ENCODE measurements around the gene SMYD3.
A peak's percentile ranks its signal among the peaks of the same experiment; 100 is the strongest.
"Not testable (repeated sequence)": the region's sequence is repeated elsewhere in the genome, so short reads cannot be mapped to it uniquely, and the experiment has no call there.

The SMYD3 gene

DNA sequence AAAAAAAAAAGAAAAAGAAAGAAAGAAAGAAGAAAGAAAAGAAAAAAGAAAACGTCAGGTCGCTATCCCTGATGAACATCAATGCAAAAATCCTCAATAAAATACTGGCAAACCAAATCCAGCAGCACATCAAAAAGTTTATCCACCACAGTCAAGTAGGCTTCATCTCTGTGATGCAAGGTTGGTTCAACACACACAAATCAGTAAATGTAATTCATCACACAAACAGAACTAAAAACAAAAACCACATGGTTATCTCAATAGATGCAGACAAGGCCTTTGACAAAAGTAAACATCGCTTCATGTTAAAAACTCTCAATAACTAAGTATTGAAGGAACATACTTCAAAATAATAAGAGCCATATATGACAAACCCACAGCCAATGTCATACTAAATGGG, 779.0 kb downstream of the SMYD3 start:
- DNase-seq (ENCODE audit: low read depth); H3K4me3 ChIP-seq (ENCODE audit: low read depth, low read length): not testable (repeated sequence)

DNA sequence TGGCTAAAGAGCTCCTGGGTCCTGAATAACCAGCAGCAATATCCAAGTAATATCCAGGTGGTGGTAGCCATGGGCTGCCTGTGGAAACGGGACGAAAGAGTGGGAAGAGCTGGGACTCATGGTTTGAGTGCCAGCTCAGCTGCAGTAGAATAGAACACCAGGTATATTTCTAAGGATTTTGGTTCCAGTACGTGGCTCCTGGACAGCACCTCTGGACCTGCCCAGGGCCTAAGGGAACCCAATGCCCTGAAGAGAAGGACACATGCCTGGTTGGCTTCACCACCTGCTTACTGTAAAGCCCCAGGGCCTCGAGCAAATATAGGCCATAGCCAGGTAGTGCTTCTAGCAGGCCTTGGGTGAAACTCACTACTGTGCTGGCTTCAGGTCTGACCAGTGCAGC, 785.6 kb downstream of the SMYD3 start:
- no peak for DNase-seq (ENCODE audit: low read depth)
- no peak overlapping the region for H3K4me3 ChIP-seq (ENCODE audit: low read depth, low read length)

DNA sequence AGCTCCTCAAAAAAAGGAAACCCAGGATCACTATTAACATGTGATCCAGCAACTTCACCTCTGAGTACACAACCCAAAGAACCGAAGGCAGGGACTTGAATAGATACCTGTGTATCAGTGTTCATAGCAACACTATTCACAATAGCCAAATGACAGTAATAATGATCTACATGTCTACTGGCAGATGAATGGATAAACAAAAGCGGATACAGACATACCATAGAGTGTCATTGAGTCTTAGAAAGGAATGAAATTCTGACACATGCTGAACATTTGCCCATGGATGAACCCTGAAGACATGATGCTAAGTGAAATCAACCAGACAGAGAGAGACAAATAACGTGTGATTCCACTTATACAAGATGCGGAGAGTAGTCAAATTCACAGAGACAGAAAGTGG, 788.1 kb downstream of the SMYD3 start:
- H3K4me3 ChIP-seq (ENCODE audit: low read depth, low read length), result no peak overlapping the region
- no peak for DNase-seq (ENCODE audit: low read depth)

DNA sequence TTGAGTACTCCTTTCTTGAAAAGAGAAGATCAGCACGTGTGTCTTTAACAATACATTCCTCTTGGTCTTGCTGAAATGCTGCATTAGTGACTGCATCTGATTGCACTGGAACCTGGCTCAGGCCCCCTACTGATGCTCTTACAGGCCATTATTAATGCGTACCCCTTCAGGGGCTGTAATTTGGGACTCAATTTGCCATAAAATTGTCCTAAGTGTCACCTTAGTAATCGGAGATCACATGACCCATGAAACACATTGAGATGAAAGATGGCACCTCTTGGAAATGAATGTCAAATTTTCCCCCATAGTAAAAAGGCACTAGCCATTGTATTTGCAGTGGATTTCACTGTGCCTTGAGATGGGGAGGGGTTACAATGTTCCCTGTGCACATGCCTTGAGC, 789.0 kb downstream of the SMYD3 start:
- DNase-seq (ENCODE audit: low read depth), result no peak
- H3K4me3 ChIP-seq (ENCODE audit: low read depth, low read length), result no peak overlapping the region

DNA sequence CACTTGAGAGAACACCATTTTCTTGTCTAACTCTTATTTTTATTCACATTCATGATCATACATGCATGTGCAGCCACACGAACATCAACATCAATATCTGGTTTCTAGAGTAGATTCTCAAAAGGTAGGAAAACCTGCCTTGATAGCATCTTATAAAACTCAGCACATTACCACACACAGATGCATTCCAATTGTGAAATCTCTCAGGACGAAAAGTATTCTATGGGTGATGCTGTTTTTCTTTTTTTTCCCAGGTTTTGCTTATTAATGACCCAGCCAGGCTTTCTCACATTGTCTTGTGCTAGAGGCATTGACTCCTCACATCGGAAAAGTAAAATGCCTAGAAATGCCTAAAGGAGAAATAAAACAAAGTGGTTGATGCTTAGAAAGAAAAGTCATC, 789.5 kb downstream of the SMYD3 start:
- no peak for DNase-seq (ENCODE audit: low read depth)
- no peak overlapping the region for H3K4me3 ChIP-seq (ENCODE audit: low read depth, low read length)

DNA sequence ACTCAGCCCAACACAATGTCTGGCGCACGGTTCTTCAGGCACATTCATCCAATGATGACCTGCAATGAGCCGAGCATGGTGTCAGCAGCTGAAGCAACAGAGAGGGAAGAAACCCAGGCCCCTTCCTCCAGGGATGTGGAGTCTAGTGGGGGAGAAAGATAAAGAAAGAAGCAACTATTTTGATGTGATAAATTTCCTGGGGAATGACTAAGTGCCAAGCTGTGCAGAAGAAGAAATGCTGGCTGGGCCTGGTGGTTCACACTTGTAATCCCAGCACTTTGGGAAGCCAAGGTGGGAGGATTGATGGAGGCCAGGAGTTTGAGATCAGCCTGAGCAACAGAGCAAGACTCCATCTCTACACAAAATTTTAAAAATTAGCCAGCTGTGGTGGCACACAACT, 790.5 kb downstream of the SMYD3 start:
- no peak for DNase-seq (ENCODE audit: low read depth)
- no peak overlapping the region for H3K4me3 ChIP-seq (ENCODE audit: low read depth, low read length)

DNA sequence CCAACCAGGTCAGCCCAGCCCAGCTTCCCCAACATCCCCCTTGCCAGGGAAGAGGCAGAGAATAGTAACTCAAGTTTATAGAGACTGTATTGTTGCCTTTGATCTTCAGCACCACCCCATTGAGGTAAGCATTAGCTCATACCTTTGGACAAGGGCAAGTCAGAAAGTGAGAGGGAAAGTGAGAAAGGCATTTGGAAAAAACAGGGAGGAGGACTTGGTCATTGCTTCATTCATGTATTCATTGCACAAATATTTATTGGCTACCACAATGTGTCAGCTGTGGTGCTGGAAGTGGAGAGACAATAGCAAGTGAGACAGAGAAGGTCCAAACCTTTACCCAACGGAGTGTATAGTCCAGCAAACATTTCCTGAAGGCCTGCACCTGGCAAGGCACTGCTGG, 791.1 kb downstream of the SMYD3 start:
- DNase-seq (ENCODE audit: low read depth), result peak; percentile 73

DNA sequence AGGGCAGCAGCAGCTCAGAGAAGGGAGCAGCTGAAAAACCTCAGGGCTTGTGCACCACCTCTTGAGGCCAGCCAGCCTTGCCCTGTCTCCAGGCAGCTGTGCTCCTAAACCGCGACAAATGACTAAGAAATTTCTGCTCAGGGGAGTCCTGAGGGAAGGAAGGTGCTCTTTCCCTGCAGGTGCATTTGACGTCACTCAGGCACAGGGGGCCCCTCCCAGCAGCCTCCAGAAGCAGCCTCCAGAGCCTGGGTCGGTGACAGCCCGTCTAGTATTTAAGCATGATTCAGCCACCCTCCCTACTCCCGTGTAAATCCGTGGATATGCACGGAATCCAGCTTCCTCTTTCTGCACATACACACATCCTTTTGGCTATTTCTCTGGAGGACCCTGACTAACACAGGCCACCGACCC, 791.8 kb downstream of the SMYD3 start:
- peak; percentile 14 for DNase-seq (ENCODE audit: low read depth)

More for the DNA sequence above, 791.1 kb downstream of the SMYD3 start:
- no peak overlapping the region for H3K4me3 ChIP-seq (ENCODE audit: low read depth, low read length)

DNA sequence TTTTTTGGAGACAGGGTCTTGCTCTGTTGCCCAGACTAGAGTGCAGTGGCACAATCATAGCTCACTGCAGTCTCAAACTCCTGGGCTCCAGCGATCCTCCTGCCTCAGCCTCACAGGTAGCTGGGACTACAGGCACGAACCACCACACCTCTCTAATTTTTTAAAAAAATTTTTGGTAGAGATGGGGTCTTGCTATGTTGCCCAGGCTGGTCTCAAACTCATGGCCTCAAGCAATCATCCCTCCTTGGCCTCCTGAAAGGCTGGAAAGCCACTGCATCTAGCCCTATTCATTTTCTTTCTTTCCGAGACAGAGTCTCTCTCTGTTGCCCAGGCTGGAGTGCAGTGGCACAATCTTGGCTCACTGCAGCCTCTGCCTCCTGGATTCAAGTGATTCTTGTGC, 793.1 kb downstream of the SMYD3 start:
- not testable (repeated sequence) for DNase-seq (ENCODE audit: low read depth)

More for the DNA sequence above, 791.8 kb downstream of the SMYD3 start:
- H3K4me3 ChIP-seq (ENCODE audit: low read depth, low read length), result no peak overlapping the region

DNA sequence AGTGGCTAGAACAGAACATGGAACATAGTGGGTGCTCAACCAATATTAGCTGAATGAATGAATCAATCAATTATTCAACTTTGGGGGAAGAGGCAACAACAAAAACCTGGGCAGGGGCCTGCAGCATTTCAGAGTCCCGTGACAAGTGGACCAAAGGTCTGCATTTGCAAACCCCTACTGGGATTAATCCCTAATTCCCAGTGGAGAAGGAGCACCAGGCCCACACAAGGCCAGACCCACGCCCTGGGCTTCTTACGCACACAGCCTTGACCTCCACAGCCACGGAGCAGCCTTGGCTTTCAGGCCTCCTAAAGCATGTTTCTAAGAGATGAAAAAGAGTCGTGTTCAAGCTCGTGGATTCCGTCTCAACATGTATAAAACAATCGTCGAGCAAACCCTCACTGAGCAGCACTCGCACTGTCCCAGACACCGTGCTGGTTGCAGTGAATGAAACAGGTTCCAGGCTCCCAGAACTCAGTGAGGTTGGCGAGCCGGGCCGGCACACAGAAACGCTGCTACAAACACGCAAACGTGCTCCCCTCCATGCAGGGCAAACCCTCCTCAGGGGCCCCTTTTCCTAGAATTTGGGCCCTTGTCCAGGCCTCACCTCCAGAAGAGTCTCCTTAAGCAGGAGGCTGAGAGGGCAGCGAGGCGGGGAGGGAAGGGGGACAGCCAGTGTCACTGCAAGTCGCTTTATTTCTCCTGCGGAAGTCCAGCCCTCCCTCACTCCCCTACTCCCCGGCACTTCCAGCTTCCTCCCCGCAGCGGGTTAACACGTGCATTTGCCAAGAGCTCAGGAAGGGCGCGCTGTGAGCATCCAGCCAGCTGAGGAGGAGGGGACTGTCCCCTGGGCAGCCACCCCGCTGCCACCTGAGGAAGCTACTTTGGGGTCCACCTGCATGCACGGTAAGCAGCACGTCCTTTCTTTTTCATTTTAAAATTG, 795.8 kb downstream of the SMYD3 start:
- no peak overlapping the region for H3K4me3 ChIP-seq (ENCODE audit: low read depth, low read length)
- no peak for DNase-seq (ENCODE audit: low read depth)

More for the DNA sequence above, 793.1 kb downstream of the SMYD3 start:
- H3K4me3 ChIP-seq (ENCODE audit: low read depth, low read length), result not testable (repeated sequence)

DNA sequence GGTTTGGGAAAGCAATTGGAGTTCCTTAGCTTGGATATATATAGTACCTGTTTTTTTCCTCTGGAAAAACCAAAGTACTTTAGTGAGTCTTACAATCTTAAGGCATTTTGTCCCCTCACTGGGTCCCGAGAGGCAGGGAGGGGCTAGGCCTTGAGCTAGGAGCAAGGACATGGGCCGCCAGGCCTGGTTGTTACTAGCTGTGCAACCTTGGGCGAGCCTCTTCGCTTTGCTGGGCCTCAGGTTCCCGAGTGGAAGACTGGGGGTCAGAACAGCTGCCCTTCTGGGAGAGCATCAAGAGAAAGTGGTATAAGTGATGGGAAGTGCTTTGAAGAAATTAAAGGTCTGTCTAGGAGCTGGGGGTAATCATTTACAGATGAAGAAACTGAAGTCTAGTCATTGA, 799.1 kb downstream of the SMYD3 start:
- no peak for DNase-seq (ENCODE audit: low read depth)
- no peak overlapping the region for H3K4me3 ChIP-seq (ENCODE audit: low read depth, low read length)

DNA sequence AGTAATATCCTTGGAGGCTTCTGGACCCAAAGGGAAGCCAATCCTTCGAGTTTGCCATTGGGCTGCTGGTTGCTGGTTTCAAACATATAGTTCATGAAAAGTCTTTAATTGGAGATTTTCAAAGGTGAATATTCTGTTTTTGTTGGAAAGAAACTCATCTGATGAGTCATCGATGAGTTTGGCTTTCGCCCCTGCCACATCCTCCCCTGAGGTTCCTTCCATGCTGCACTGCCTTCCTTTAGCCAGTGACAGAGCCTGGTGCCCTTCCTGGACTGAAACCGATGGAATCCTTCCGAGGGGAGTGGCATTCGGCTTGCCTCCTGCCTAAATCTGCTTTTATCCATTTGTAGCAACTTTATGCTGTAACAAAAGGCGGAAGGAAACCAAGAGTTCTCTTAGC, 802.3 kb downstream of the SMYD3 start:
- no peak overlapping the region for H3K4me3 ChIP-seq (ENCODE audit: low read depth, low read length)
- no peak for DNase-seq (ENCODE audit: low read depth)

DNA sequence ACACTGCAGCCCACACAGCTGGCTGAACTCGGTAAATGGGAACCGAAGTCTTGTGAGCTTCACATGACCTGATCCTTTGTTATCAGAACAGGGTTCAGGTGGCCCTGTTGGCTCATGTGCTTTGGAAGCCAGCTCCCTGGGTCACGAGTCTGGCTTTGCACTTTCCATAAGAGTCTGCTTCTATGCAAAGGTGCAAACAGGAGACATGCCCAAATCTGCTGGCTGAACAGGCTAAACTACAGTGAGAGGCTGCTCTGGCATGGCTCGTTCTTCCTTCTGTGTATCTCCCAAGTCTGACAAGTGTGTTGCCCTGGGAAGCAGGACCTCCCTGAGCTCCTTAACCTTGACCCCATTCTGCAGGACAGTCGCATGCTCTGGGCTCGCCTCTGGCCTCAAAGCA, 802.7 kb downstream of the SMYD3 start:
- no peak for DNase-seq (ENCODE audit: low read depth)

DNA sequence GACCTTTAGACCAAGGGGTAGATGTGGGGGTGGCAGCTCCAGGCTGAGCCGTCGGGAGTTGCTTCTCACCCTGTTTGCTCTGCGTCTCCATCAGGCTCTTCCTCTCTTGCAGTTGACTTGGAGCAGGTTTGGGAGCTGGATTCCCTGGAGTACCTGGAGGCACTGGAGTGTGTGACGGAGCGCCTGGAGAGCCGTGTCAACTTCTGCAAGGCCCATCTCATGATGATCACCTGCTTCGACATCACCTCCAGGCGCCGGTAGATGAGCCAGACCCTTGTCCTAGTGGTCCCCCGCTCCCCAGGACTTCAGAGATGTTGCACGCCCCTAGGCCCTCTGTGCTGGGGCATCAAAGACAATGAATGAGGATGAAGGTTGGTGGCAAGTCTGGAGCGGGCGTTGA, 804.7 kb downstream of the SMYD3 start:
- DNase-seq (ENCODE audit: low read depth), result no peak
- no peak overlapping the region for H3K4me3 ChIP-seq (ENCODE audit: low read depth, low read length)

More for the DNA sequence above, 802.7 kb downstream of the SMYD3 start:
- no peak overlapping the region for H3K4me3 ChIP-seq (ENCODE audit: low read depth, low read length)

DNA sequence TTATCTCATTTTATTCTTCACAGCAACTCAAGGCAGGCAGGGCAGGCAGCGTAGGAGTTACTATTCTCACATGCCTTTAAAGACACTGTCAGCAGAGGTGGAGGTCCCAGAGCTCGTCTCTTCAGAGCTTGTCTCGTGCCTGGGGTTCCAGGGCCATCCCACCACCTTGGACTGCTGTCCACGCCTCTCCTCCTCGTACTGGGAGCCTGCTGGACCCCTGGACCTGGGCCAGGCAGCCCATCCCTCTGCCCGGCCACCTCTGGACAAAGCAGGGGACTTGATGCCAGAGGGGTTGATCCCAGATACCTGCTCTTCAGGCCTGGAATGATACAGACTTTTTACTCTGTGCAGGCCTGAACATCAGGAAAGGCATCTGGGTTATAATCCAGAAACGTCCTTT, 805.4 kb downstream of the SMYD3 start:
- DNase-seq (ENCODE audit: low read depth), result no peak
- H3K4me3 ChIP-seq (ENCODE audit: low read depth, low read length), result no peak overlapping the region

DNA sequence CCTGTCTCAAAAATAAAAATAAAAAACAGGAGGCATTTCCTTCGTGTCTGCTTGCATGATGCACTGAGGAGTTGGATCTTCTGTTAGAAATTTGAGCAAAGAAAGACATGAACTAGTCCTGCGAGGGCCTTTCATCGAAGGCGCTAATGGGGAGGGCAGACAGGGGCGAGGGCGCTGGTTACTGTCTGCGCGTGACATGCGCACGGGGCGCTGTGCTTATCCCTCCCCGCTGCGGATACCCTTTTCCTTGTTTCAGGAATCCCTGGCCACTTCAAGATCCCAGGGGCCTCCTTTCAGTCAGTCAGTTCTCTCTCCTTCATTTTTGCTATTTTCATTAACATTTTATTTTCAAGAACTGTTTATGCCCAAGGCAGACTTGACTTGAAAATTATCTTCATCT, 806.4 kb downstream of the SMYD3 start:
- no peak for DNase-seq (ENCODE audit: low read depth)
- no peak overlapping the region for H3K4me3 ChIP-seq (ENCODE audit: low read depth, low read length)

Measured in skeletal muscle cell (primary cell).